GM19324 (cell line): ENCODE measurements around the gene MBP.
A peak's percentile ranks its signal among the peaks of the same experiment; 100 is the strongest.

Source experiments
- ATAC-seq: cut with Tn5 transposase; IDR thresholded peaks from one replicate; pipeline ENCODE4 v1.9.1; 2021; ENCODE audit warnings: mild to moderate bottlenecking, moderate library complexity; ENCODE audit not compliant: unreplicated experiment, low FRiP score

The MBP gene

DNA sequence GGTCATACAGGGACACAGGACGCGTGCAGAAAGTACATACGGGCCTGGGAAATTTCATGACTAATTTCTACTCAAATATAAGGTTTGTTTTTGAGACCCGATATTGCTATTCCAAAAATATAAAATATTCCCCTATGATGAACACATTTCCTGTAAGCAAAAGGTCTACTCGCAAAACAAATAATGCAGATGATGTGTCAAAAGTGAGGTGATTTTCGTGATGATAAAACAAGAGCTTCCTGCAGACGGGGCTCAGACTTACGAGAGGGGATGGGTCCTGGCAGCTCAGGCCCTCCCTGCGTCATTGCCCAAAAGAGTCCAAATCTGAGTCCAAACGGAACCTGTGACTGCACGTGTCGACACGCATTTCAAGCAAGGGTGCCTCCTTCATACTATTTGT lies 62.7 kb downstream of the MBP start:
- no peak for ATAC-seq

DNA sequence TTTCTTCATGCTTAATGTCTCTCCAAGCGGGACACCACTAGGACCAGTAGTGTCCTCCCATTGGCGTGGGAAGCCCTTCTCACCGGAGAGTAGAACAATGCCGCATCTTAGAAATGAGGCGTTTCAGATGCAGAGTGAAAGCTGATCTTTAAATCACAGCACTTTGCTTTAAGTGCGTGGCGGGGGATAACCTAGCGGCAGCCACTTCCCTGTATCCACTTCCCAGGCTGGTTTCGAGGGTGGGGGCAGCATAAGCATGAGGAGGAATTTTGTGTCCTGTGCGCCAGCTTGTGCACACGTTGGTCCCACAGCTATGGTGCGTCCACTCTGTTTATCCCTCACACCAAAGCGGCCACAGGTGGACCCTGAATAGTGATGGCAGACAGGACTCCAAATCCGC lies 63.1 kb downstream of the MBP start:
- no peak for ATAC-seq

DNA sequence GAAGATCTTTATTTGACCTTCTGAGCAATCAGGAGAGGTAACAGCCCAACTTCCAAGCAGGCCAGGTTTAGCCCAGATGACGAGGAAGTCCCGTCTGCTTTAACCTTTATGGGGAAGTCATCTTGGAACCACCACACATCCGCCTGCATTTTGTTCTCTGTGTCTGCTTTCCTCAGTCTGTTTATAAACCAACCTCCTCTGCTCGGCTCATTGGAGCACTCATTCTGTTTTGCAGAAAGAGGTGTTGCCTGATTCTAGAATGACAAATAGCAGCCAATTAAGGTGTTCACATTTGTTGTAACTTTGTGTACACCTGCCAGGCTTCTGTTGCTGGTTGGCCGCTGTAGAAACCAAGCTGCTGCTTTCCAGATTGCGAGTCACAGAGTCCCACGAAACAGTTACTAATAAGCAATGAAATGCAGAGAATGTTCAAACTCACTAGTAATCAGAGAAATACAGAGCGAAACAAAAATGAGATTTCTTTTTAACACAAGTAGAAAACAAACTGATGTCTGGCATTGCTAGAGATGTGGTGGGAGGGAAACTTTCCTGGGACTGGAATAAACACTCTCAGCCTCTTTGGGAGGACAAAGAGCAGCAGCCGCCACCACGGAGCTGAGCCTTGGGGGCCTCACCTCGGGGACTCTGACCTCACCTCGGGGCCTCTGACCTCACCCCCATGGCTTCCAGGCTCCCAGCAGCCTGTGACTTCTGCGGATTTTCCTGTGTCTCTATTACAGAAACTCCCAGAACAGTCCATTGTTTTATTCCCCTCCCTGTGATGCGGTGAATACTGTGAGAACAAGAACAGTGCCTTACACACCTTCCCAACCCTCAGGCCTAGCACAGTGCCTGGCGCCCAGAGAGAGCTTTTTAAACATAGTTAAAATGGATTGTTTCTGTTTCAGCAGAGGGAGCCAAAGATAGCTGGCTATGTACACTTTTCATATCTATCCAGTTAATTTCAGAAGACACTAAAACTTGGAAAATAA lies 64.0 kb downstream of the MBP start:
- ATAC-seq = peak; percentile 31

DNA sequence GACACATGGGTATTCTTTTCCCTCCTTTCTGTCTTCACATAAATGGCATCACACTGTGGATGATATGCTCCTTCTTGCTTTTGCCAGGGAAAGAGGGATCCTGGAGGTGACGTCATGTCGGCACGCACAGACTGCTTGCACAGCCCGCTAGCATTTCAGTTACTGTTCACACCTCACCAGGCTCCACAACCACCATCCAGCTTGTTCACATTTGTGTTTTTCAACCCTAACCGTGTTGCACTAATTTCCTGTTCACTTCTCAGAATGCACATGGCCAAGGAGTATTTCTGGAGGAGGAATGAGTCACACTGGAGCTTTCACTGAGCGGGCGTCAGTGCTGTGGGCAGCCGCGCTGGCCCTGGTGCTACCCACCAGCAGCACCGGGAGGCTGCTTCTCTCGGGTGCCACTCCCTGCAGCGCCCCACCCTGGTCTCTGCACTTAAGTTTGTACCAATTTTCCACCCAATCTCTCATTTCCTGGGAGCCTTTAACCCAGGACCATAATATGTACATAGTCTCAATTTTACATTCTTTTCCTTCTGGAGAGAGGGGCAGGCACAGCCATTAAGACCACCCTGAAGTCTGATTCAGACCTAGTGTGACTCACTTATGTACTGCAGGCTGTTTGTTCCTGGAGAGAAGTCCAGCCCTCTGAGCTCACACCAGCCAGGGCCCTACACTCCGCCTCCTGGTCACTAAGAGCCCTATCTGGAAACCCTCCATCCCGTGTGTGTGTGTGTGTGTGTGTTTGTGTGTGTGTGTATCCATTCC lies 65.1 kb downstream of the MBP start:
- no peak for ATAC-seq

DNA sequence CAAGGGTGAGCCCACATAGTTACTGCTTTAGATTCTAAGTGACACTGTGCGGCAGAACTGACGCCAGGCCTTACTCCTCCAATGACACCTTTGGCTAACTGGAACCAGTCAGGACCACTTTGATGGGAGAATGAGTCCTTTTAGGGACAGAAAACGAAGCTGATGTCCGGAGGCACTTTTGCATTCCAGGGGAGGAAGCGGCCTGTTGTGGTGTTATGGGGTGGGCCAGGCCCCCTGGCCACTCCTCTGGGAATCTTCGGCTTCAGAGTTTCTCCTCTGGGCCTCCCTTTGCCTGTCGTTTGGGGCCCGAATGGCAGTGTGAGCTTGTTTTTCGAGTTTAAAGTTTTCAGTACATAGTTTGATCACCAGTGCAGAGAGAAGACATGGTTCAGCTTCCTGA lies 65.9 kb downstream of the MBP start:
- no peak for ATAC-seq

DNA sequence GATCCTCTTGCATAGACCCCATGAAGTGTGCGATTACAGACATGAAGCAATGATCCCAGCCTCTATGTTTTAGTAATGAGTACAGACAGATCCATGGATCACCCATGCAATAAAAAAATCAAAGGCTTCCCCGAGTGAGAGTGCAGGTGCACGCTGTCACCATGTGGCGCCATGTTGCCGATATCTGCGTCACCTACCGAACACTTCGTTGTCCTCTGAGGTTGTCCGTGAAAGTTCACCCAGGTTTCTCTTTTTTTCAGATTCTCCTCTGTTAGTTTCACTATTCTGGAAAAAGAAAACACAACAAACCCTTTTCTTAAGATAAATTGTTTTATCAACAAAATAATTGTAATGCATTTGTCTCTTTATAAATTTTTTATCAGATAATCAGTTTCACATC lies 66.5 kb downstream of the MBP start:
- no peak for ATAC-seq

DNA sequence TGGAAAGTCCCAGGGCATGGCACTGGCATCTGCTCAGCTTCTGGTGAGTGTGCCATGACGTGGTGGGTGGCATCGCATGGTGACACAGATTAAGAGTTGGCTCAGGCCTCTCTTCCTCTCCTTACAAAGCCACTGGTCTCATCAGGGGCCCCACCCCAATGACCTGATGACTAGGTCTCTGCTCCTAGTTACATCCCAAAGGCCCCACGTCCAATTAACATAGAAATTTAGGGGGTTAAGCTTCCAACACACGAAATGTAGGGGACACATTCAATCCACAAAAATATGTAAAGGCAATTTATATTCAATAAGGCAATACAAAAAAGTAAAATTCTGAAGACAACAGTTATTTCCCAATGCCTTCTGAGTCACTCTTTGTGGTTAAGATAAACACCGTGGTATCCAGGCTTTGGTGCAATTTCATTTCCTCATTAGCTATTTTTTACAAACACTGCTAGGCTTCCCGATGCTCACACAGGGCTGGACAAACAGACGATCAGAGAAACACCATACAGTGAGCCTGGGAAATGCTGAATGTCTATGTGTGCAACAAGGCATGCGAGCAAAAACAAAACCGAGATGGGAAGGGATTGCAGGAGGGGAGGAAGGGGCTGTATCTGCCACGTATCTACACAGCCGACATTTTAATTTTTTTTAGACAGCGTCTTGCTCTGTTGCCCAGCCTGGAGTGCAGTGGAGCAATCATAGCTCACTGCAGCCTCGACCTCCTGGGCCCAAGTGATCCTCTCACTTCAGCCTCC lies 67.2 kb downstream of the MBP start:
- ATAC-seq = no peak

DNA sequence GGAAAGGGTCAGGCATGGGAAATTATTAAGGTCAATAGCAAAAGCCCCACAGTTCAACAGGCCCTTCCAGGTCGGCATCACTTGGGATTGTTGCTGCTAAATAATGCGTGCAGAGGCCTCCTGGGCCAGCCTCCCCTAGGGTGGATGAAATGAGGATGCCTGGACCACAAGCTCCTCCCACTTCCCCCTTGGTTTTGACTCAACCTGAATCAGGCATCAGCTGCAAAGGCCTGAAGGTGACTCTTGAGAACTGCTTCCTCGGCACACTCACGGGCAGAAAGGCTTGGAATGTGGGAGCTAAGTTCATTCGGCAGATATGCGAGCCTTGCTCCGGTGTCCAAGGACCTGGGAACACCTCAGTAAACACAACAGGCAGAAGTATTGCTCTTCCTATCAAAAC lies 69.3 kb downstream of the MBP start:
- peak; percentile 35 for ATAC-seq

DNA sequence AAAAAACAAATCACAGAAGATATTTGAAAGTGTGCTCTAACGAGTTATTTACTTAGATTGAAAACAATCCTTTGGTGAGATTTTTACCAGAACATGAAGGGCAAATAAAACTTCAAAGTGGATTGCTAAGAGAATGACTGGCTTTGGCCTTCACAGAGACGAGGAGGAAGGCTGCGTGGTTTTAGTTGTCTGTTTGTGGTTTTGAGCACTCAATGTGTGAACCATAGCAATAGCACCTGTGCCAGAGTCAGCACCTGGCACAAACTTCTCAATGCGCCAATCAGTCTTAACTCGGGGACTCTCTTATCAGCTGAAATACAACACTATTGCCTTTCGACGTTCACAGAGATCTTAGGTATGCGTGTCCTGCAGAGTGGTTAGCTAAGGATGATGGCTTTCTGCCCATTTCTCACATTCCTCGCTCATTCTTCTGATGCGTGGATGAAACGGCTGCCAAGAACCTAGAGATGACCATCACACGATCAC lies 70.0 kb downstream of the MBP start:
- peak; percentile 77 for ATAC-seq

DNA sequence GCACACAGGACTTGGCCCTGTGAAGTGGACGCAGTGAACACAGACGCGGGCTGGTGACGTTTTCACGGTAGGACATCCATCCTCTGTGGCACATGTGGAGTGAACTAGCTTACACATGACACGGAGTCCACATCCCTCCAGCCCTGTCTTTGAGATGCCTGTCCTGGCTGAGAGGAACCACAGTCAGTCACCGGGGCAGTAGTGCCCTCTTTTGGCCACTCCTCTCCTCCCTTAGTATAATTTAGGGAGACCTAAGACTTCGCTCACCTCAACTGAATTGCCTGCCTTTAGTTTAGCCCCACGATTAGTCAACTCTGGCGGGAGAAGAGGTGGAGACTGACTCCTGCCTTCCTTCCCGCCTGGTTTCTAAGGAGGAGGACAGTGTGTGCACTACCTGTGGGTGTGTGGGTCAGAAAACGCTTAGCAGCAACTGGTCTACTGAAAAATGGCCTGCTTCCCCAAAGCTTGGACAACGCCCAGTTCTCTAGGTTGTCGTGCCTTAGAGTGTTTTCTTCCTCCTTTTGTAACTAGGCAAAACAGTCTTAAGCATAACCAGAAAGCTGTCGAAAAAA lies 70.6 kb downstream of the MBP start:
- peak; percentile 59 for ATAC-seq

DNA sequence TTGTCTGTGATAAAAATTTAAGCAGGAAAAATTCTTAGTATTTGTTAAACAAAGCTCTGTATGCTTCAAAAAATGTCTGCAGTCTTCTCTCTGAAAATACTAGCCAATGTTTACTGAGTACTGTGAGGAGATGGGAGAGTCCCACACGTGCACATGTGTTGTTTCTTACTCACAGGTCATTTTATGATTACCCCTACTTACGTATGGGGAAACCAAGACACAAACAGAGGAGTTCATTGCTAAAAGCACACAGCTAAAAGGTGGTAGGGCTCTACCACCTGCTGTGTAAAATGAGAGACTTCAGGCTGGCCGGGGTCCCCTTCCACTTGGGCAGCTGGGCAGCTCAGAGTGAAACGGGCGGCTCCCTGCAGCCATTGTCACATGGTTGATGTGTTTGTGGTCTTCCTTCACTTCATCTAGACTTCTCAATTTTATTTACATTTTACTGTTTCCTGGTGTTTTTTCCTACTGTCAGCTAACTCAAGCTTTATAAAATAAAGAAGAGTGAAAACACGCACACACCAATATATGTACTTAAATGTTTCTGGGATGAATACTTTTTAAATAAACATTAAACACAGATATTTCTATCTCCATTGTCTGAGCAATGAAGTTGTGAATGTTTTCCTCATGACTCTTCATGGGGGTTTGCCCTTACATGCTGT lies 71.2 kb downstream of the MBP start:
- ATAC-seq = no peak

DNA sequence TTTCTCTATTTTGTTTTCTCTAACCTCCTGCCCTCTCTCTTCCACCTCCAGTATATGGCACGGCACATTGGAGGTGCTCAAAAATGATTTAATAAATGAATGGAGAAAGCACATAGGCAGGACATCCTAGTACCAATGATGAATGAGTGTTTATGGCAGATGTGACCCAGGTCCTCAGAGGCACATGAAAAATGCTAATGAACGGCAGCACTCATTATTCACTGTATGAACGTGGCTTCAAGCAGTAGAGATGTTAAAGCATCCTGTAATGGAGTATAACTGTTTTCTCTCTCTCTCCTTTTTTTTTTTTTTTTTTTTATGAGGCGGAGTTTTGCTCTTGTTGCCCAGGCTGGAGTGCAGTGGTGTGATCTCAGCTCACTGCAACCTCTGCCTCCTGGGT lies 72.4 kb downstream of the MBP start:
- no peak for ATAC-seq

DNA sequence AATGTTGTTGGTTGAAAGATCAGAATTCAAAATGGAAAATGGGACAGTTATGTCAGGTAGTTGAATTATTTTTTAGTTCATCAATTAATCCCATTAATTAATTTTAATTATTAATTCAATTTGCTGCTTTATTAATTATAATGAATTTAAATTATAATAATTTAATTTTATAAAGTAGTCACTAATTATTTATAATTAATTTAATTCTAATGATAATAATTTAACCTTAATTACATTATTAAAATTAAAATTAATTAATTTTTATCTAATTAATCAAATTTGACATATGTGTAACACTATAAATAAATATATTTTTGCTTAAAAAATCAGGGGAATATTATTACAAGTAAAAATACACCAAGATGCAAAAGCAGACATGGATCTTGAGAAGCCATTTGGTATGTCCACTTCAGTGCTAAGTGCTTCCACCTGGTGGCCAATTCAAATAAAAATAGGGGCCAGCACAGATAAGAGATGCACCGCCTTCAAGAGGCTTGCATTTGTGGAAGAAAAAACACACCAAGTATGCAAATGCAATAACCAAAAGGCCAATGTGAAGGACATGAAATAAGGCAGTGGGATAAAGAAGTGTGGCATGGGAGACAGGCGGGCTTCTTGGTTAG lies 73.2 kb downstream of the MBP start:
- ATAC-seq = no peak

DNA sequence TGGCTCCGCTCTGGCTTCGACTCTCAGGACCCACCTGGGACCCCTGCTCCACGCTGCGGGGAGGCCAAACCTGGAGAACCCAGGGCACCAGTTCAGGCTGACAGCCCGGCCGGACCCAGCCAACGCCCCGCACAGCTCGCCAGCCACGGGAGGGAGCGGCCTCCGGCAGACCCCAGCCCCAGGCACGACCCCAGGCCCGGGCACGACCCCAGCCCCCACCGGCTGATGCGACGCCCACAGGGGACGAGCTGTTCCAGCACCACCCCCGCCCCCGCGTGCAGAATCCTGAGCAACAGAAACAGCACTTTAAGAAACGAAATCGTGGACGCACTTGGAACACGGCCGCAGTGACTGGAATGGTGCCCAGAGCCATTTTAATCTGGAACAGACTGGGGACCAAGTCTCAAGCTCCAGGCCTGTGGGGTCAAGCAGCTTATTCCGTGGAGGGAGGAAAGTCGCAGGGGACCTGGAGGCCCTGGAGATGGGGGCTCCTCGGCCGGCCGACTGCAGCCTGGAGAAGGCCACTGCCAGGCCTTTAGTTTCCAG lies 74.2 kb downstream of the MBP start:
- ATAC-seq = no peak

DNA sequence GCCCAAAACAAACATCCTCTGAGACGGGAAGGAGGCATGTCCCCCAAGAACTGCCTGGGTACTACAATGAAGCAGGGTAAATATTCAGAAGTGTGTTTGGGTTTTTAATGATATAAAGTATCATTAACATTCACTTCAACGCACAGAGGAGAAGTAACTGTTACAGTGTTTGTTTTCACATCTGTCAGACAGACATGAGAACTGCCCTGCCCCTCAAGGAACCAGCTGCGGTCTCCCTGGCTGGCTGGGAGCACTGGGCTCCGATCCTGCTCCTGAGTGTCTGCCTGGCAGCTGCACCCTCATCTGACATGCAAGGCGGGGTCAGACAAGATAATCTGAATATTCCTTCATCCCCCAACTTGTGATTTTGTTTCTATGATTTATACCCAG lies 75.6 kb downstream of the MBP start:
- ATAC-seq = no peak

DNA sequence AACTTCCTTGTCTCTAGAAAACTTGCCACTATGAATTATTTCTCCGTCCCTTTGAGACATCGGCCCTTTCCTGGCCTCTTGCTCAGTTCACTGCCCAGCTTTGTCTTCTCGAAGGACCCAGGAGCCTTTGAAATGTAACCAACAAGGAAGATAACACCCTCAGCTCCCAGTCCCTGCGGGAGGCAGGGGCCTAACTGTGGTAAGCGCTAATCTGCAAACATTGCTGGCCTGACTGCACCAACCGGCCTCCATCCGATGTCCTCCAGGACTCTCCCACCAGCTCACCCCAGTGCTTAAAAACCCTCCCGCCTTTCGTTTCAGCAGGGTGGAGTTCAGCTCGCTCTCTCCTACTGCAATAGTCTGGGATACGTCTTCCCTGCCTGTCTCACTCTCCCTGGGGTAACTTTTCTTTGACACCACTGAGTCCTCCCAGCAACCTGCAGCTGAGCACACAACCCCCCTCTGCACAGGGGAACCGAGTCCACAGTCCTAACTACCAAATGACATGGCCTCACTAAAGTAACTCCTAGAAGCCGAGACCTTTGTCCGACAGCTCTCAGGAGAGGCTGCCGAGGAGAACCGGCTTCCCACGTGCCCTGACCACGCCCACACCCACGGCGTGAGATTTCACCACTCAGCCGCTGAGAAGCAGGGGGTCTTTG lies 76.1 kb downstream of the MBP start:
- ATAC-seq = no peak

DNA sequence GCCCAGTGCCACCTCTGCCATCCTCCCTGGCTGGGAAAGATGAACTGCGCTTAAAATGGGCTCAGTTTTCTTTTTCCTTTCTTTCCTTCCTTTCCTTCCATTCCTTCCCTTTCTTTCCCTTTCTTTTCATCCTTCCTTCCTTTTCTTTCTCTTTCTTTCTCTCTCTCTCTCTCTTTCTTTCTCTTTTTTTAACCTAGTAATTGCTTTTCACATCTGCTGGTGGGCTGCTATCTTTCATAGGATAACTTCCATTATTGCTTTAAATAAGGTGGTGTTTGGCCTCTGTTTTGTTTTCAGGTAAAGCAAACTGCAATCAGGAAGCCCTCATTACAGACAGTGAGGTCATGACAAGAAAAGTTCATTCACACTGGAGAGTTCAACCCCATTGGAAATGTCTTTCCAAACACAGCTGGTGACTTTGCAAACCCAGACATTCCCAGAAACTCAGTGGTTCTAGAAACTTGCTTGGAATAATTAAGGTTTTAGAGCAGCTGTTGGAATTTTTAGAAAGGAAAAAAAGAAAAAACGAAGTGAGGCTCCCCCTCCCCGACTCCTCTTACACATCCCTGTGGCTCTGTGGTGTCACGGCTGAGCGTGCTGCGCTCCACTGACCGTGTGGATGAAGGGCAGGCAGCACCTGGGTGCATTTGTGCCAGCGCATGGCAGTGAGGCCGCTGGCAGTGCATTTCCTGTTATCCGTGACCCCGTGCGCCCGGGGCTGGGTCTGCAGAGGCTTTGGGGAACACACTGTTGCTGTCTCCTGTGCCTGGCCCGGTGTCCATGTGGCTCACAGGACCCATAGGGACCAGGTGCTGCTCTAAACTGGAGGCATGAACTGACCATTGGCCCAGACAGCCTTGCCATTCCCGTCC lies 76.9 kb downstream of the MBP start:
- no peak for ATAC-seq
